HG03520 (cell line): ENCODE measurements around the gene FBXO45.
"Not testable (repeated sequence)": the region's sequence is repeated elsewhere in the genome, so short reads cannot be mapped to it uniquely, and the experiment has no call there.

Experiments
- ATAC-seq: cut with Tn5 transposase; IDR thresholded peaks from one replicate; pipeline ENCODE4 v1.9.1; 2021; ENCODE audit warnings: mild to moderate bottlenecking, moderate library complexity; ENCODE audit not compliant: unreplicated experiment

FBXO45 gene

GRCh38 chr3:196555295-196555694 lies 13.2 kb upstream of the FBXO45 start:
- ATAC-seq = no peak

GRCh38 chr3:196557236-196557635 lies 11.2 kb upstream of the FBXO45 start:
- no peak for ATAC-seq

- ATAC-seq = no peak
Measured at GRCh38 chr3:196558476-196558875, 10.0 kb upstream of the FBXO45 start.

GRCh38 chr3:196559826-196560225 lies 8.6 kb upstream of the FBXO45 start:
- no peak for ATAC-seq

DNA sequence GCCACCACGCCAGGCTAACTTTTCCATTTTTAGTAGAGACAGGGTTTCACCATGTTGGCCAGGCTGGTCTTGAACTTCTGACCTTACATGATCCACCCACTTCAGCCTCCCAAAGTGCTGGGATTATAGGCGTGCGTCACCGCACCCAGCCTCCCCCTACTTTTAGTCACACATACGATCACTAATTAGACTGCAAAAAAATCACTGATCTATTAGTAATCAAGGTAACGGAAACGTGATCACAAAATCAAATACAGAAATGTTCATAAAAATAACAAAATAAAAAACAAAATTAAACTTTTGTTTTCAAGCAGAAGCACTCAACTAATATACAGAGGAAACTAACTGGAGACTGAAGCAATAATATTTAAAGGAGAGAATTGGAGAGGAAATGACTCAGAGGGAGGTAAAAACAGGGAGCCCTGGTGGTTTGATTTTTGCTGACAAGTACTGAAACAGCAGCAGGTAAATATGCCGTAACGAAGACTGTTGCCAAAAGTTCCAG lies 4.7 kb upstream of the FBXO45 start:
- ATAC-seq = no peak

DNA sequence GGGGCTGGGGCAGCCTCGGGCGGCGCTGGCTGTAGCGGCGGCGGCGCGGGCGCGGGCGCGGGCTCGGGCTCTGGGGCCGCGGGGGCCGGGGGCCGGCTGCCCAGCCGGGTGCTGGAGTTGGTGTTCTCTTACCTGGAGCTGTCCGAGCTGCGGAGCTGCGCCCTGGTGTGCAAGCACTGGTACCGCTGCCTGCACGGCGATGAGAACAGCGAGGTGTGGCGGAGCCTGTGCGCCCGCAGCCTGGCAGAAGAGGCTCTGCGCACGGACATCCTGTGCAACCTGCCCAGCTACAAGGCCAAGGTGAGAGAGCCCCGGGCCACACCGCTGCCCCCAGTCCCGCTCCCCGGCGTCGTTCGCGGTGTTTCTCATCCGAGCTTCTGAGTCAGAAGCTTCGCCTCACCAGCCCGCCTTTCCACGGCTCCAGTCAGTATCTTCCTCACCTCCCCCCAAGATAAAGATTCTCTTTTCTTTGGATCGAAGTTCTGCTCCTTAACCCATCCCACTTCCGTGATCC lies 600 bp downstream of the FBXO45 start:
- ATAC-seq = peak; percentile 38

- ATAC-seq = not testable (repeated sequence)
Measured at GRCh38 chr3:196570332-196570731, 1.9 kb downstream of the FBXO45 start.

GRCh38 chr3:196572389-196572788 lies 3.9 kb downstream of the FBXO45 start:
- no peak for ATAC-seq

- ATAC-seq = no peak
Measured at GRCh38 chr3:196585044-196585757, 16.7 kb downstream of the FBXO45 start.

- no peak for ATAC-seq
Measured at GRCh38 chr3:196590279-196590678, 21.8 kb downstream of the FBXO45 start.

GRCh38 chr3:196596355-196596754 lies 27.9 kb downstream of the FBXO45 start:
- ATAC-seq = no peak

DNA sequence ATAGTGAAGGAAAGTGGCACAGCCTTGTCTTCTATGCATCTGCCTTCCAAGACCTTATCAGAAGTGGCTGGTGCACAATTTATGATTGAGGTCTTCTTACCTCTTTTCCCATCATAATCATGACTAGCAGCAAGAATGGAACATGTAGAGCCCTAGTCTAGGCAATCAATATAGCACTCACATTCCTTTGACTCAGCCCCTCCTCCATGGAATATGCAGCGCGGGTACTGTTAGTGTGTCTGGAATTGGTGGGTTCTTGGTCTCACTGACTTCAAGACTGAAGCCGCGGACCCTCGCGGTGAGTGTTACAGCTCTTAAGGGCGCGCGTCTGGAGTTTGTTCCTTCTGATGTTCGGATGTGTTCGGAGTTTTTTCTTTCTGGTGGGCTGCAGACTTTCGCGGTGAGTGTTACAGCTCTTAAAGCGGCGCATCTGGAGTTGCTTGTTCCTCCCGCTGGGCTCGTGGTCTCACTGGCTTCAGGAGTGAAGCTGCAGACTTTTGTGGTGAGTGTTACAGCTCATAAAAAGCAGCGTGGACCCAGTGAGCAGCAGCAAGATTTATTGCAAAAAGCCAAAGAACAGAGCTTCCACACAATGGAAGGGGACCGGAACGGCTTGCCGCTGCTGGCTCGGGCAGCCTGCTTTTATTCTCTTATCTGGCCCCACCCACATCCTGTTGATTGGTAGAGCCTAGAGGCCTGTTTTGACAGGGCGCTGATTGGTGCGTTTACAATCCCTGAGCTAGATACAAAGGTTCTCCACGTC lies 29.7 kb downstream of the FBXO45 start:
- not testable (repeated sequence) for ATAC-seq

- ATAC-seq = no peak
Measured at GRCh38 chr3:196599734-196600128, 31.3 kb downstream of the FBXO45 start.

DNA sequence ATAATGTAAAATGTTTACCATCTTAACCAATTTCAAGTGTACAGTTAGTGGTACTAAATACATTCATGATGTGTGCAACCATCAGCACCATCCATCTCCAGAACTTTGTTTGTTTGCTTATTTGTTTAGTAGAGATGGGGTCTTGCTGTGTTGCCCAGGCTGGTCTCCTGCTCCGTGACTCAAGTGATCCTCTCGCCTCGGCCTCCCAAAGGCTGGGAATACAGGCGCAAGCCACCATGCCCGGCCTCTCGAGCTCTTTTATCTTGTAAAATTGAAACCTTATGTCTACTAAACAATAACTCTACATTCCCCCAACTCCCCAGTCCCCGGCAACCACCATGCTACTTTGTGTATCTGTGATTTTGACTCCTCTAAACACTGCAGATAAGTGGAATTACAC lies 31.9 kb downstream of the FBXO45 start:
- no peak for ATAC-seq

DNA sequence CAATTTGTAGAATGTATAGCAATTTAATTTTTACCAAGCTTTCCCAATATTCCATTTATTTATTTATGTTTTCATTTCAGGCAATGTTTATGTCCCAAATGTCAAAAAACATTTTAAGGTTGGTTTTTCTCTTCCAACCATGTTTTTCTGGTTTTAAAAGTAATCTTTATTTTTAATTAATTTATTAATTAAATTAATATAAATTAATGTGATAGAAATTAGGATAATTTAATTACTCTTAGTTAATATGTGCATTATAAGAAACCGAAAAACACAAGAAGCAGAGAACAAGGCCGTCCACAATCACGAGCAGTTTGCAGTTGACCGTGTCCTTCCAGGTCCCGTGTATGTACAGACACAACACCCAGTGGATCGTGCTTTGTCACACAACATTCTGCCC lies 34.2 kb downstream of the FBXO45 start:
- no peak for ATAC-seq

DNA sequence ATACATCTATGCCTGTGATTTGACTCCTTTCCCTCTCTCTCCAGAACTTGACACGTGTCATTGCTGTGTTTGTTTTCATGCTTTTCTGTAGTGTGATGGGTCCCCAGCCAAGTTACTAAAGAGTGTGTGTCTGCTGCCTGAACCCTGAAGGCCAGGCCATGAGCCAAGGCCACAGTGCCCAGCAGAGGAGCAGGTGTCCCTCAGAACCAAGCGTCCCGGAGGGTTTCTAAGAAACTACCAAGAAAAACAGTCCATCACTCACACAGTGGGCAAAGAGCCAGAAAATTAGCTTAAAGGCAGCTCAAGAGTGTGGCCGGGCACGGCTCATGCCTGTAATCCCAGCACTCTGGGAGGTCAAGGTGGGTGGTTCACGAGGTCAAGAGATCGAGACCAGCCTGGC lies 35.2 kb downstream of the FBXO45 start:
- ATAC-seq = no peak

DNA sequence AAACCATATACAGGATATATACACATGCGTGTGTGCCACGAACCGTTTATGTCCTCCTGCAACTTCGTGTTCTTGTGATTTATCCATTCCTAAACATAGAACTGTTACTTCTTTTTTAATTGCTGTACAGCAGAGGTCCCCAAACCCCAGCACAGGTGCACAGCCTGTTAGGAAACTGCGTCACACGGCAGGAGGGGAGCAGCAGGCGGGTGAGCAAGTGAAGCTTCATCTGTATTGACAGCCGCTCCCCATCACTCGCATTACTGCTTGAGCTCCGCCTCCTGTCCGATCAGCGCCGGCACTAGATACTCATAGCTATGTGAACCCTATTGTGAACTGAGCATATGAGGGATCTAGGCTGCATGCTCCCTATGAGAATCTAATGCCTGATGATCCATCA lies 36.1 kb downstream of the FBXO45 start:
- no peak for ATAC-seq

DNA sequence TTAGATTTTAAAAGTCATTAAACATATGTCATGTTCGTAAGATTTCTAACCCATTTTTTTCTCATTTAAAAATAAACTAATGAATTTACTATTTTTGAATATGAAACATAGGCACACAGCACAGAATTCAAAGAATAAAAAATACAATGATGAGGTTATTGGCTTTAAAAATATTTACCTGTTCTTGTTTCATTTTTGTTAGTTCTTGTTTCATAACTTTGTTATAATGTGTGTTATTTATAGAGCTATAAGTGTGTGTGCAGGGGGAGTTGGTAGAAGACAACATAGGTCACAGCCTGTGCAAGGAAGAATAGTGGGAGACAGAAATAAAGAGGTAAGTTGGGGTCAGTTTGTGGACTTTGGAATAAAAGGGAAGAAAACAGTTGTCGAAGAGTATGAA lies 40.2 kb downstream of the FBXO45 start:
- no peak for ATAC-seq

DNA sequence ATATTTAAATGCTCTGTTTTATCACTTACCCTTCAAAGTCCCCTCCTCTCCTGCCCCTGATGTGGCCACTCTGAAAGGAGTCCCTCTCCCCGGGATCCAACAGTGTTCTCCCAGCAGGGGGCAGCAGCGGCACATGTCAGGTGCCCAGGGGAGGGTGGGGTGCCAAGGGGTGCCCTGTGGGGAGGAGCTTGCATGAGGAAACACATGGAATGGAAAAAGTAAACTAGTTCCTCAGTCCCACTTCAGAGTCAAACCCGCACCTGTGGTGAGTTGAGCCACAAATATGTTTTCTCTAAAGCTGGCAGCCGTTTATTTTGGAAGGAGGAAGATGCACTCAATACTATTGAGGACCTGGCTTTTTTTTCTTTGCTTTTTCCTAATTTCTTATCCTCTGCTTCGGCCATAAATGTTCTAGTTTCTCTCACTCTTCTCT lies 40.9 kb downstream of the FBXO45 start:
- ATAC-seq = no peak

- no peak for ATAC-seq
Measured at GRCh38 chr3:196609805-196610515, 41.5 kb downstream of the FBXO45 start.

GRCh38 chr3:196611761-196612483 lies 43.5 kb downstream of the FBXO45 start:
- no peak for ATAC-seq
